Liver (tissue), 9 donors: ENCODE measurements around the gene PTPRN2. TPM values are rescaled to one million over a fixed set of nuclear protein-coding genes. Genes with fewer than 3 reads are reported as not detected.

Experiments used
- DNase-seq: peaks from one replicate; pipeline ENCODE4 v3.0.0-alpha.2; 2017; ENCODE audit warnings: low spot score
- H3K27ac ChIP-seq, 2 donors: one replicate each; pipeline ENCODE4 v1.7.0; 2013; ENCODE audit warnings: inconsistent platforms in 2 of 2, low read length in 2 of 2, control low read depth in 1 of 2, low read depth in 1 of 2, mild to moderate bottlenecking in 1 of 2
- H3K27me3 ChIP-seq, 4 donors: one replicate each; pipeline versions ENCODE4 v1.6.1 to v1.7.0; 2013; ENCODE audit warnings: low read length in 3 of 4, inconsistent platforms in 1 of 4, mild to moderate bottlenecking in 1 of 4, moderate library complexity in 1 of 4; ENCODE audit not compliant: control insufficient read depth in 4 of 4, insufficient read depth in 4 of 4
- H3K36me3 ChIP-seq, 4 donors: one replicate each; pipeline versions ENCODE4 v1.6.1 to v1.7.0; 2013; ENCODE audit warnings: low read length in 3 of 4, mild to moderate bottlenecking in 3 of 4, low read depth in 1 of 4, moderate library complexity in 1 of 4; ENCODE audit not compliant: control insufficient read depth in 4 of 4, insufficient read depth in 3 of 4
- H3K4me1 ChIP-seq, 4 donors: one replicate each; pipeline versions ENCODE4 v1.6.1 to v1.7.0; 2013; ENCODE audit warnings: low read length in 3 of 4, mild to moderate bottlenecking in 3 of 4, moderate library complexity in 1 of 4; ENCODE audit not compliant: control insufficient read depth in 4 of 4, insufficient read depth in 4 of 4
- H3K4me3 ChIP-seq, 3 donors: one replicate each; pipeline versions ENCODE4 v1.6.1 to v1.7.0; 2013; ENCODE audit warnings: low read length in 3 of 3, control low read depth in 1 of 3, low read depth in 1 of 3, mild to moderate bottlenecking in 1 of 3
- H3K9ac ChIP-seq, 2 donors: one replicate each; pipeline ENCODE4 v1.7.0; 2013; ENCODE audit warnings: low read length in 2 of 2, mild to moderate bottlenecking in 2 of 2, moderate library complexity in 2 of 2, control low read depth in 1 of 2, low read depth in 1 of 2
- H3K9me3 ChIP-seq, 4 donors: one replicate each; pipeline versions ENCODE4 v1.6.1 to v1.7.0; 2013; ENCODE audit warnings: low read length in 3 of 4; ENCODE audit not compliant: control insufficient read depth in 4 of 4
- EGR1 ChIP-seq, 2 donors: IDR thresholded peaks; 2 replicates each; pipeline ENCODE4 v1.6.1; 2016 to 2018; ENCODE audit warnings: antibody characterized with exemption in 2 of 2, low read depth in 2 of 2
- FOXA1 ChIP-seq: IDR thresholded peaks from 2 replicates; pipeline ENCODE4 v1.6.1; 2016; ENCODE audit warnings: antibody characterized with exemption
- FOXA2 ChIP-seq: IDR thresholded peaks from 2 replicates; pipeline ENCODE4 v1.6.1; 2016; ENCODE audit warnings: antibody characterized with exemption
- GABPA ChIP-seq, 2 donors: IDR thresholded peaks in 1 of 2; conservative IDR thresholded peaks in 1 of 2; 2 replicates each; pipeline ENCODE4 v1.6.1; 2016; ENCODE audit warnings: antibody characterized with exemption in 2 of 2, mild to moderate bottlenecking in 1 of 2, moderate library complexity in 1 of 2
- HNF4A ChIP-seq, 2 donors: conservative IDR thresholded peaks; 2 replicates each; pipeline ENCODE4 v1.6.1; 2016; ENCODE audit warnings: antibody characterized with exemption in 2 of 2, mild to moderate bottlenecking in 2 of 2
- JUND ChIP-seq, 2 donors: IDR thresholded peaks; 2 replicates each; pipeline ENCODE4 v1.6.1; 2016; ENCODE audit warnings: antibody characterized with exemption in 2 of 2
- MAX ChIP-seq: IDR thresholded peaks from 2 replicates; pipeline ENCODE4 v1.6.1; 2016; ENCODE audit warnings: antibody characterized with exemption
- NR2F2 ChIP-seq: IDR thresholded peaks from 2 replicates; pipeline ENCODE4 v1.6.1; 2016; ENCODE audit warnings: antibody characterized with exemption
- RAD21 ChIP-seq, 2 donors: IDR thresholded peaks; 2 replicates each; pipeline ENCODE4 v1.6.1; 2016; ENCODE audit warnings: antibody characterized with exemption in 2 of 2, mild to moderate bottlenecking in 2 of 2
- RXRA ChIP-seq, 2 donors: IDR thresholded peaks; 2 replicates each; pipeline ENCODE4 v1.6.1; 2017 to 2018; ENCODE audit warnings: antibody characterized with exemption in 2 of 2, mild to moderate bottlenecking in 1 of 2
- SP1 ChIP-seq: IDR thresholded peaks from 2 replicates; pipeline ENCODE4 v1.6.1; 2018; ENCODE audit warnings: antibody characterized with exemption, mild to moderate bottlenecking
- TAF1 ChIP-seq: conservative IDR thresholded peaks from 2 replicates; pipeline ENCODE4 v1.6.1; 2016; ENCODE audit warnings: antibody characterized with exemption, mild to moderate bottlenecking
- WGBS: extraction: QIAGEN DNeasy Blood & Tissue Kit; methylation state at CpG from one replicate; pipeline ENCODE4 v1.1.7; 2013; 5-methylcytosine and 5-hydroxymethylcytosine counted together
- polyA plus RNA-seq, 2 donors: library from polyadenylated mRNA; stranded (reverse) in 1 of 2; unstranded in 1 of 2; fragments of 200-250 nt in 1 of 2; fragments of >200 nt in 1 of 2; fragmentation: Nextera tagmentation in 1 of 2; extraction: Ambion mirVana in 1 of 2; gene quantifications; one replicate each; pipeline versions ENCODE4 v1.2.1 to v1.2.3, GENCODE V29; 2013 to 2015
- total RNA-seq, 2 donors: library from RNA; depleted of rRNA; stranded (reverse); fragments of >200 nt; gene quantifications; one replicate each; pipeline ENCODE4 v1.2.3, GENCODE V29; 2014
- TF ChIP-seq, protein P1 (sequence below): fragments of 150-350 bp; IDR thresholded peaks from 2 replicates; pipeline ENCODE4 v1.5.1; 2017; ENCODE audit warnings: improper control_type of control experiment, low read depth, low read length; ENCODE audit not compliant: missing input control
- TF ChIP-seq, protein P2 (sequence below): IDR thresholded peaks from 2 replicates; pipeline ENCODE4 v1.6.1; 2016; ENCODE audit warnings: antibody characterized with exemption
- TF ChIP-seq, protein P3 (sequence below): IDR thresholded peaks from 2 replicates; pipeline ENCODE4 v1.6.1; 2016; ENCODE audit warnings: antibody characterized with exemption
- TF ChIP-seq, protein P4 (sequence below): IDR thresholded peaks from 2 replicates; pipeline ENCODE4 v1.6.1; 2016; ENCODE audit warnings: antibody characterized with exemption, mild to moderate bottlenecking
- donor health status: healthy.
- donor health status: healthy.
- donor health status: healthy.
- donor health status: healthy.
- donor health status: healthy.

PTPRN2 gene
- total and polyA plus RNA-seq, 4 donors = 0.75 to 1.9 (median 1.1) TPM

- no peak overlapping the region for H3K27ac ChIP-seq
- H3K9me3 ChIP-seq = no peaks in the 10 kb centered on the region
- H3K9ac ChIP-seq = no peak overlapping the region
- DNase-seq = no peak
- H3K4me1 ChIP-seq = no peaks in the 10 kb centered on the region
- no peak overlapping the region for H3K4me3 ChIP-seq
- no peaks in the 10 kb centered on the region for H3K36me3 ChIP-seq
- 81% methylated on average over 12 of the region's 12 CpGs for WGBS
- no peaks in the 10 kb centered on the region for H3K27me3 ChIP-seq
- TF ChIP-seq RXRA (IDR thresholded peaks at IDR 0.05) (no peak), MAX (no peak), RAD21 (IDR thresholded peaks at IDR 0.05) (no peak), EGR1 (IDR thresholded peaks at IDR 0.05; ENCODE audit: low read depth in 2 of 2) (no peak), SP1 (no peak), FOXA1 (no peak), JUND (IDR thresholded peaks at IDR 0.05) (no peak), TAF1 (no peak), NR2F2 (no peak), FOXA2 (no peak), GABPA (IDR thresholded peaks at IDR 0.05 in 1 of 2, conservative IDR thresholded peaks at IDR 0.05 in 1 of 2) (no peak), HNF4A (conservative IDR thresholded peaks at IDR 0.05) (no peak)
- TF ChIP-seq, protein P1, sequence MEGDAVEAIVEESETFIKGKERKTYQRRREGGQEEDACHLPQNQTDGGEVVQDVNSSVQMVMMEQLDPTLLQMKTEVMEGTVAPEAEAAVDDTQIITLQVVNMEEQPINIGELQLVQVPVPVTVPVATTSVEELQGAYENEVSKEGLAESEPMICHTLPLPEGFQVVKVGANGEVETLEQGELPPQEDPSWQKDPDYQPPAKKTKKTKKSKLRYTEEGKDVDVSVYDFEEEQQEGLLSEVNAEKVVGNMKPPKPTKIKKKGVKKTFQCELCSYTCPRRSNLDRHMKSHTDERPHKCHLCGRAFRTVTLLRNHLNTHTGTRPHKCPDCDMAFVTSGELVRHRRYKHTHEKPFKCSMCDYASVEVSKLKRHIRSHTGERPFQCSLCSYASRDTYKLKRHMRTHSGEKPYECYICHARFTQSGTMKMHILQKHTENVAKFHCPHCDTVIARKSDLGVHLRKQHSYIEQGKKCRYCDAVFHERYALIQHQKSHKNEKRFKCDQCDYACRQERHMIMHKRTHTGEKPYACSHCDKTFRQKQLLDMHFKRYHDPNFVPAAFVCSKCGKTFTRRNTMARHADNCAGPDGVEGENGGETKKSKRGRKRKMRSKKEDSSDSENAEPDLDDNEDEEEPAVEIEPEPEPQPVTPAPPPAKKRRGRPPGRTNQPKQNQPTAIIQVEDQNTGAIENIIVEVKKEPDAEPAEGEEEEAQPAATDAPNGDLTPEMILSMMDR = no peak
- TF ChIP-seq, protein P2, sequence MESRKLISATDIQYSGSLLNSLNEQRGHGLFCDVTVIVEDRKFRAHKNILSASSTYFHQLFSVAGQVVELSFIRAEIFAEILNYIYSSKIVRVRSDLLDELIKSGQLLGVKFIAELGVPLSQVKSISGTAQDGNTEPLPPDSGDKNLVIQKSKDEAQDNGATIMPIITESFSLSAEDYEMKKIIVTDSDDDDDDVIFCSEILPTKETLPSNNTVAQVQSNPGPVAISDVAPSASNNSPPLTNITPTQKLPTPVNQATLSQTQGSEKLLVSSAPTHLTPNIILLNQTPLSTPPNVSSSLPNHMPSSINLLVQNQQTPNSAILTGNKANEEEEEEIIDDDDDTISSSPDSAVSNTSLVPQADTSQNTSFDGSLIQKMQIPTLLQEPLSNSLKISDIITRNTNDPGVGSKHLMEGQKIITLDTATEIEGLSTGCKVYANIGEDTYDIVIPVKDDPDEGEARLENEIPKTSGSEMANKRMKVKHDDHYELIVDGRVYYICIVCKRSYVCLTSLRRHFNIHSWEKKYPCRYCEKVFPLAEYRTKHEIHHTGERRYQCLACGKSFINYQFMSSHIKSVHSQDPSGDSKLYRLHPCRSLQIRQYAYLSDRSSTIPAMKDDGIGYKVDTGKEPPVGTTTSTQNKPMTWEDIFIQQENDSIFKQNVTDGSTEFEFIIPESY = no peak
- TF ChIP-seq, protein P3, sequence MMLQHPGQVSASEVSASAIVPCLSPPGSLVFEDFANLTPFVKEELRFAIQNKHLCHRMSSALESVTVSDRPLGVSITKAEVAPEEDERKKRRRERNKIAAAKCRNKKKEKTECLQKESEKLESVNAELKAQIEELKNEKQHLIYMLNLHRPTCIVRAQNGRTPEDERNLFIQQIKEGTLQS = no peak
- TF ChIP-seq, protein P4, sequence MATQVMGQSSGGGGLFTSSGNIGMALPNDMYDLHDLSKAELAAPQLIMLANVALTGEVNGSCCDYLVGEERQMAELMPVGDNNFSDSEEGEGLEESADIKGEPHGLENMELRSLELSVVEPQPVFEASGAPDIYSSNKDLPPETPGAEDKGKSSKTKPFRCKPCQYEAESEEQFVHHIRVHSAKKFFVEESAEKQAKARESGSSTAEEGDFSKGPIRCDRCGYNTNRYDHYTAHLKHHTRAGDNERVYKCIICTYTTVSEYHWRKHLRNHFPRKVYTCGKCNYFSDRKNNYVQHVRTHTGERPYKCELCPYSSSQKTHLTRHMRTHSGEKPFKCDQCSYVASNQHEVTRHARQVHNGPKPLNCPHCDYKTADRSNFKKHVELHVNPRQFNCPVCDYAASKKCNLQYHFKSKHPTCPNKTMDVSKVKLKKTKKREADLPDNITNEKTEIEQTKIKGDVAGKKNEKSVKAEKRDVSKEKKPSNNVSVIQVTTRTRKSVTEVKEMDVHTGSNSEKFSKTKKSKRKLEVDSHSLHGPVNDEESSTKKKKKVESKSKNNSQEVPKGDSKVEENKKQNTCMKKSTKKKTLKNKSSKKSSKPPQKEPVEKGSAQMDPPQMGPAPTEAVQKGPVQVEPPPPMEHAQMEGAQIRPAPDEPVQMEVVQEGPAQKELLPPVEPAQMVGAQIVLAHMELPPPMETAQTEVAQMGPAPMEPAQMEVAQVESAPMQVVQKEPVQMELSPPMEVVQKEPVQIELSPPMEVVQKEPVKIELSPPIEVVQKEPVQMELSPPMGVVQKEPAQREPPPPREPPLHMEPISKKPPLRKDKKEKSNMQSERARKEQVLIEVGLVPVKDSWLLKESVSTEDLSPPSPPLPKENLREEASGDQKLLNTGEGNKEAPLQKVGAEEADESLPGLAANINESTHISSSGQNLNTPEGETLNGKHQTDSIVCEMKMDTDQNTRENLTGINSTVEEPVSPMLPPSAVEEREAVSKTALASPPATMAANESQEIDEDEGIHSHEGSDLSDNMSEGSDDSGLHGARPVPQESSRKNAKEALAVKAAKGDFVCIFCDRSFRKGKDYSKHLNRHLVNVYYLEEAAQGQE = no peak
These were observed 478.1 kb downstream of the PTPRN2 start for GRCh38 chr7:158109364-158110033.
